Activated CD8-positive, alpha-beta memory T cell treated with anti-CD3 and anti-CD28 coated beads, Interleukin-2, amount 10 ng/mL, durations not matched to agents 7 days and 5 days (primary cell): ENCODE measurements around the gene HCAR3. TPM values are rescaled to one million over a fixed set of nuclear protein-coding genes. Genes with fewer than 3 reads are reported as not detected.
"Not testable (repeated sequence)": the region's sequence is repeated elsewhere in the genome, so short reads cannot be mapped to it uniquely, and the experiment has no call there.

ENCODE experiments used
- ATAC-seq: fragments of 150-1000 bp; cut with Tn5 transposase; one replicate; pipeline ENCODE4 v1.10.0; 2021; ENCODE audit warnings: moderate library complexity
- CTCF ChIA-PET: fragments of 350-600 bp; sonication (Branson Sonifier 250); formaldehyde crosslinking; loops from one replicate; lab custom pipeline; 2021; ENCODE audit warnings: antibody characterized with exemption; lab: Charles Lee
- DNase-seq: peaks from one replicate; pipeline ENCODE4 v3.0.0-alpha.2; 2020
- H3K27ac Mint-ChIP-seq: one replicate; pipeline ENCODE4 v1.8.0; 2021; ENCODE audit warnings: mild to moderate bottlenecking, mixed read lengths
- H3K27me3 Mint-ChIP-seq: one replicate; pipeline ENCODE4 v1.8.0; 2021; ENCODE audit warnings: mixed read lengths
- H3K36me3 Mint-ChIP-seq: one replicate; pipeline ENCODE4 v1.8.0; 2021; ENCODE audit warnings: mild to moderate bottlenecking, mixed read lengths
- H3K4me1 Mint-ChIP-seq: one replicate; pipeline ENCODE4 v1.8.0; 2021; ENCODE audit warnings: mixed read lengths
- H3K4me3 Mint-ChIP-seq: one replicate; pipeline ENCODE4 v1.8.0; 2021; ENCODE audit warnings: mild to moderate bottlenecking, moderate library complexity, mixed read lengths
- H3K9me3 Mint-ChIP-seq: one replicate; pipeline ENCODE4 v1.8.0; 2022; ENCODE audit warnings: low read depth, mixed read lengths
- total RNA-seq, 2 experiments: library from RNA; stranded (reverse); gene quantifications; one replicate each; pipeline ENCODE4 v1.2.3, GENCODE V29; 2021

Gene HCAR3
- total RNA-seq, 2 experiments from 2014 or later: 0.09 TPM; not detected in 1

GRCh38 chr12:122732170-122732569 is 15.6 kb upstream of the HCAR3 start:
- peaks cover 4% of the 10 kb centered on the region for H3K36me3 Mint-ChIP-seq
- DNase-seq: no peak
- ATAC-seq: no peak
- no peak overlapping the region for H3K4me3 Mint-ChIP-seq
- H3K27ac Mint-ChIP-seq: no peak overlapping the region
- CTCF ChIA-PET: no interaction called here
- H3K27me3 Mint-ChIP-seq: peaks cover 2% of the 10 kb centered on the region
- peaks cover 45% of the 10 kb centered on the region for H3K4me1 Mint-ChIP-seq
- no peaks in the 10 kb centered on the region for H3K9me3 Mint-ChIP-seq

DNA sequence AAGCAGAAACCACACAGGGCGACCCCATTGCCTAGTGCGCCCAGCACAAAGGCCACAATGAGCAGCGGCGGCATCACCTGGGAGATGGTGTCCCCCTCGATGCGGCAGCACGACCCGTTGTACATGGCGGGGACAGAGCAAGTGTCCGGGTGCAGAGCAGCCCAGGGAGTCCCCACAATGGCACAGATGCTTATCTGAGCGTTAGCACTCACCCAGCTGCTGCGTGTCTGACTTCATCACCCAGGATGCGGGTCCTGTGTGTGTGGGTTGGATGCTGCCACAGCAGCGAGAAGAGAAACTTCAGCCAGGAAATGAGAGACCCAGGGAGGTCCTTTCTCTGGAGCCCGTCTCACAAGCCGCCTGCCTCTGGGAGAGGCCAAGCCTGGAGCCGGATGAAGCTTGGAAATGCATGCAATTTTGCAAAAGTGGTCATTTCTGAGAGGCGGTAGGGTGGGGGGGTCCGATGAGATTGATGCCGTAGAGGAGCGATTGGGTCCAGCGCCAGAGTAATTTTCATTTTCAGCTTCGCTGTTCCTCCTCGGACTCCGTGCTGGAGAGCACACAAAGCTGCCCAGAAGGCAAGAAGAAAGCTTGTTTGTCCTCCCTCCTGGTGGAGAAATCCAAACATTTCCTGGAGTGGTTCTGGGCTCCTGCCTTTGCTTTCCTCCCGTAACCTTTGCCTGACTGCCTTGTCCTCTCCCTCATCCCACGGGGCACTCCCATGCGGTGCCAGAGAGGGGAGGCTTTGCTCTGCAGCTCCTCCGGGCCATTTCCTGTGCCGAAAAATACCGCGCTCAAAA is 13.8 kb upstream of the HCAR3 start, which contains the start of gene HCAR1:
Gene HCAR1 (minus strand): TSS at position 630 of the 800 bp plus-strand sequence. CDS start 505 bp downstream, at position 125.
- H3K9me3 Mint-ChIP-seq: no peaks in the 10 kb centered on the region
- peaks cover 57% of the 10 kb centered on the region for H3K4me1 Mint-ChIP-seq
- CTCF ChIA-PET: no interaction called here
- no peak within 1 kb of the TSS for H3K4me3 Mint-ChIP-seq
- peak within 1 kb of the TSS; percentile 48 for H3K27ac Mint-ChIP-seq
- peak; percentile 83 for DNase-seq
- H3K27me3 Mint-ChIP-seq: peaks cover 2% of the 10 kb centered on the region
- ATAC-seq: peak; percentile 80
- peaks cover 4% of the 10 kb centered on the region for H3K36me3 Mint-ChIP-seq

- H3K4me3 Mint-ChIP-seq: no peak overlapping the region
These were observed 13.1 kb upstream of the HCAR3 start for GRCh38 chr12:122729583-122730214.

GRCh38 chr12:122726080-122726558 is 9.5 kb upstream of the HCAR3 start:
- ATAC-seq (no peak), DNase-seq (no peak)
- peak overlapping the region; percentile 31 for H3K4me3 Mint-ChIP-seq
- peaks cover 49% of the 10 kb centered on the region for H3K4me1 Mint-ChIP-seq
- peaks cover 2% of the 10 kb centered on the region for H3K27me3 Mint-ChIP-seq
- H3K9me3 Mint-ChIP-seq: no peaks in the 10 kb centered on the region
- CTCF ChIA-PET: interaction anchor here (0.6 to 1.1 kb wide), 2 partner anchors 144 to 370 kb away, joined by 3 read pairs; no protein-coding TSS in a partner anchor
- H3K27ac Mint-ChIP-seq: no peak overlapping the region
- no peaks in the 10 kb centered on the region for H3K36me3 Mint-ChIP-seq

More at GRCh38 chr12:122729583-122730214, 13.1 kb upstream of the HCAR3 start:
- Mint-ChIP-seq H3K9me3 (no peaks in the 10 kb centered on the region), H3K4me1 (peaks cover 63% of the 10 kb centered on the region), H3K27me3 (peaks cover 2% of the 10 kb centered on the region), H3K36me3 (peaks cover 4% of the 10 kb centered on the region), H3K27ac (peak overlapping the region; percentile 48)
- DNase-seq (no peak), ATAC-seq (no peak)
- CTCF ChIA-PET: no interaction called here

- no peaks in the 10 kb centered on the region for H3K36me3 Mint-ChIP-seq
- H3K9me3 Mint-ChIP-seq: no peaks in the 10 kb centered on the region
- ATAC-seq (no peak), DNase-seq (no peak)
- peaks cover 47% of the 10 kb centered on the region for H3K4me1 Mint-ChIP-seq
- H3K4me3 Mint-ChIP-seq: peak overlapping the region; percentile 31
- CTCF ChIA-PET: interaction anchor here (0.6 to 1.1 kb wide), 2 partner anchors 143 to 369 kb away, joined by 3 read pairs; no protein-coding TSS in a partner anchor
- H3K27me3 Mint-ChIP-seq: peaks cover 2% of the 10 kb centered on the region
- H3K27ac Mint-ChIP-seq: no peak overlapping the region
These were observed 9.0 kb upstream of the HCAR3 start for GRCh38 chr12:122725452-122726079.

- no peak for ATAC-seq
These were observed 8.1 kb upstream of the HCAR3 start for GRCh38 chr12:122724641-122725243.

GRCh38 chr12:122722387-122722786 is 5.8 kb upstream of the HCAR3 start:
- Mint-ChIP-seq H3K36me3 (no peaks in the 10 kb centered on the region), H3K4me1 (peaks cover 36% of the 10 kb centered on the region), H3K9me3 (no peaks in the 10 kb centered on the region), H3K4me3 (no peak overlapping the region), H3K27me3 (peaks cover 9% of the 10 kb centered on the region), H3K27ac (no peak overlapping the region)
- no peak for ATAC-seq
- DNase-seq: no peak
- CTCF ChIA-PET: interaction anchor here (0.6 to 1.3 kb wide), 2 partner anchors 53 to 384 kb away, joined by 3 read pairs; no protein-coding TSS in a partner anchor

More at GRCh38 chr12:122724641-122725243, 8.1 kb upstream of the HCAR3 start:
- no peak overlapping the region for H3K27ac Mint-ChIP-seq
- no peak for DNase-seq
- CTCF ChIA-PET: interaction anchor here (1.1 kb wide), 1 partner anchor 368 kb away, joined by 3 read pairs; no protein-coding TSS in a partner anchor
- no peak overlapping the region for H3K4me3 Mint-ChIP-seq
- peaks cover 41% of the 10 kb centered on the region for H3K4me1 Mint-ChIP-seq
- peaks cover 5% of the 10 kb centered on the region for H3K27me3 Mint-ChIP-seq
- H3K36me3 Mint-ChIP-seq: no peaks in the 10 kb centered on the region
- H3K9me3 Mint-ChIP-seq: no peaks in the 10 kb centered on the region

DNA sequence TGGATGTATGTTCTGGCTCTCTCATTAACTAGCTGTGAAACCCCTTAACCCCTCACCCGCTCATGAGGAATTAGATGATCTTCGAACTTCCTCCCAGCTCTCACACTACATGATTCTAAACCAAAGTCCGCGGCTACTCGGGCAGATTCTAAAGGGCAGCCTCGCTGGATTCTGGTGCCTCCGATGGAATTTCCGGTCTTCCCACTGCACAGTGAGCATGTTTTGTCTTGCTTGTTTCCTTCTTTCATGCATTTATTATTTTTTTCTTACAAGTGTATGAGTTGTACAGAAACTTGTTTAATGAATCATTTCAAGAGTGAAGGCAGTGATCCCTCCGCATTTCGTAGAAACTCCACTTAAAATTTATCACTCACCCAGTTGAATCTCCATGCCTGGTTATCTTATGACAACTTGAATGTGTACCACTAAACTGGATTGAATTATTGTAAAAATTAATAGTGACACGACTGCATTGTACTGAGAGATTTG is 4.5 kb upstream of the HCAR3 start:
- DNase-seq (no peak), ATAC-seq (peak; percentile 33)
- H3K4me1 Mint-ChIP-seq: peaks cover 32% of the 10 kb centered on the region
- CTCF ChIA-PET: no interaction called here
- H3K27ac Mint-ChIP-seq: peak overlapping the region; percentile 57
- peaks cover 11% of the 10 kb centered on the region for H3K27me3 Mint-ChIP-seq
- H3K9me3 Mint-ChIP-seq: no peaks in the 10 kb centered on the region
- H3K36me3 Mint-ChIP-seq: no peaks in the 10 kb centered on the region
- no peak overlapping the region for H3K4me3 Mint-ChIP-seq

- CTCF ChIA-PET, H3K4me1 Mint-ChIP-seq, H3K9me3 Mint-ChIP-seq, H3K27ac Mint-ChIP-seq, DNase-seq, H3K36me3 Mint-ChIP-seq, ATAC-seq, H3K4me3 Mint-ChIP-seq: not testable (repeated sequence)
- peaks cover 21% of the 10 kb centered on the region for H3K27me3 Mint-ChIP-seq
These were observed 1.4 kb downstream of the HCAR3 start for GRCh38 chr12:122715211-122715610.

DNA sequence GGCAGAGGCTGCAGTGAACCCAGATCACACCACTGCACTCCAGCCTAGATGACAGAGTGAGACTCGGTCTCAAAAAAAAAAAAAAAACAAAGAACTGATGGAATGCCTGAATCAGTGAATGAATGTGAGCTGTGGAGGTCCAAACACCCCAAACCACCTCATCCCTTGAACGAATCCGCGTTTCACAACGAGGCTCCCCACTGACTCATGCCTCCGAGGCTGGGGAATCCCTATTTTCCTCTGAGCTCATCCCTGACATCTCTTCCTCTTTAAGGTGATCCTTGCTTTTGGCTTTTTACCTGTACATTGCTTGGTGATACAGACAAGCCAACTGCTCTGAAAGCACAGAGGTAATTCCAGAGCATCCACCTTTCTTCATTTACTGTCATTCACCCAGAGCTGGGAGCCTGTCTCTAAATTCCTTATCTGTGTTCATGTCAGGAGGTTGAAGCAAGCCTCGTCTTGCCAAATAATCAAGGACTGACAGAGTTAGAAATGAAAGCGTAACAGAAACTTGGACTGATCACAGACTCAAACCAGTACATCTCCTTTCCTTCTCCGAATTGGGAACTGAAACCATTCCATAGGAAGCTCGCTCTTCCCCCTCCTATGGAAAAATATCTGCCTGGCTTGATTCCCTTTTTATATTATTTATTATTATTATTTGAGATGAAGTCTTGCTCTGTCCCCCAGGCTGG is 3.0 kb downstream of the HCAR3 start:
- H3K36me3 Mint-ChIP-seq, H3K9me3 Mint-ChIP-seq, H3K27ac Mint-ChIP-seq, CTCF ChIA-PET, DNase-seq, H3K4me1 Mint-ChIP-seq, H3K4me3 Mint-ChIP-seq, ATAC-seq: not testable (repeated sequence)
- peaks cover 19% of the 10 kb centered on the region for H3K27me3 Mint-ChIP-seq

DNA sequence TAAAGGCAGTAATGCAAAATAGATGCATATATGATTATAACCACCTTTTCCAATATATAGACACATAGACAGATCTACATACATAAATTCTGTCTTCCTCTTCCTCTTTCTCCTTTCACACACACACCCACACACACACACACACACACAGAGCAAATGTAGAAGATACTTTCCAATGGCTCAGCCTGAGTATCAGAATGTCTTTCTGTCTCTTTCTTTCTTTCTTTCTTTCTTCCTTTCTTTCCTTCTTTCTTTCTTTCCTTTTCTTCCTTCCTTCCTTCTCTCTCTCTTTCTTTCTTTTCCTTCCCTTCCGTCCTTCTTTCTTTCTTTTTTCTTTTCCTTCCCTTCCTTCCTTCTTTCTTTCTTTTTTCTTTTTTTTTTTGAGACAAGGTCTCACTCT is 5.3 kb downstream of the HCAR3 start:
- DNase-seq, CTCF ChIA-PET, H3K27ac Mint-ChIP-seq, H3K9me3 Mint-ChIP-seq, H3K36me3 Mint-ChIP-seq, ATAC-seq, H3K4me1 Mint-ChIP-seq, H3K4me3 Mint-ChIP-seq: not testable (repeated sequence)
- H3K27me3 Mint-ChIP-seq: peaks cover 13% of the 10 kb centered on the region

GRCh38 chr12:122710341-122710740 is 6.3 kb downstream of the HCAR3 start:
- H3K4me1 Mint-ChIP-seq, ATAC-seq, CTCF ChIA-PET, H3K36me3 Mint-ChIP-seq, H3K4me3 Mint-ChIP-seq, H3K27ac Mint-ChIP-seq, H3K9me3 Mint-ChIP-seq, DNase-seq: not testable (repeated sequence)
- peaks cover 13% of the 10 kb centered on the region for H3K27me3 Mint-ChIP-seq
